Gastrocnemius medialis (tissue), 4 donors: ENCODE results near the gene NYNRIN.

Experiments used
- POLR2A ChIP-seq, 2 donors: fragments of 450-650 bp; IDR thresholded peaks; one replicate each; pipeline ENCODE4 v1.6.1; 2017; ENCODE audit warnings: antibody characterized with exemption in 2 of 2, mild to moderate bottlenecking in 2 of 2, moderate library complexity in 2 of 2
- TF ChIP-seq, protein P1 (sequence below), 5 experiments: fragments of 450-650 bp in 3 of 5; fragments of 200-600 bp in 2 of 5; sonication (generic) in 2 of 5; IDR thresholded peaks in 4 of 5; conservative IDR thresholded peaks in 1 of 5; 1 replicate in 4 of 5; 2 replicates in 1 of 5; pipeline ENCODE4 v1.5.1; 2016 to 2019; ENCODE audit warnings: antibody characterized with exemption in 5 of 5, mild to moderate bottlenecking in 3 of 5, moderate library complexity in 3 of 5

DNA sequence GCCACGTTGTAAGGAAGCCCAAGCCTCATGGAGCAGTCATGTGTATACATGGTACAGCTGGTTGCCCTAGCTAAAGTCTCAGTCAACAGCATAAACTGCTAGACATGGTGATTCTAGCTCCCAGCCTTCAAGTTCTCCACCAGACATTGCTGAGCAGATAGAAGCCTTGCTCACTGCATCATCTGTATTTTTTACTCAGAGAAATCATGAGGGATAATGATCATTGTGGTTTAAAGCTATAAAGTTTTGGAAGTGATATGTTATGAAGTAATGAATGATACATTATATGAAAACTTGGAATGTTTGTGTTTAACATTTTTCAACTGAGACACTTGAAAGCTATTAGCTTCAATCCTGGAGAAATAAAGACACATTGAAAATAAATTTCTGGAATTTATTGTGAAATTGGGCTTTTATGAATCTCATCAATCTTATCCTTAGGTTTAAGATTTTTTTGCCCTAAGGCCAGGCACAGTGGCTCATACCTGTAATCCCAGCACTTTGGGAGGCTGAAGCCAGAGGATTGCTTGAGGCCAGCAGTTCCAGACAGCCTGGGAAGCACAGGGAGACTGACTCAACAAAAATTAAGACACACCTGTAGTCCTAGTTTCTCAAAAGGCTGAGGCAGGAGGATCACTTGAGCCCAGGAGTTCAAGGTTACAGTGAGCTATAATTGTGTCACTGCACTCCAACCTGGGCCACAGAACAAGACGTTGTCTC is 36.4 kb upstream of the NYNRIN start:
- TF ChIP-seq, protein P1, sequence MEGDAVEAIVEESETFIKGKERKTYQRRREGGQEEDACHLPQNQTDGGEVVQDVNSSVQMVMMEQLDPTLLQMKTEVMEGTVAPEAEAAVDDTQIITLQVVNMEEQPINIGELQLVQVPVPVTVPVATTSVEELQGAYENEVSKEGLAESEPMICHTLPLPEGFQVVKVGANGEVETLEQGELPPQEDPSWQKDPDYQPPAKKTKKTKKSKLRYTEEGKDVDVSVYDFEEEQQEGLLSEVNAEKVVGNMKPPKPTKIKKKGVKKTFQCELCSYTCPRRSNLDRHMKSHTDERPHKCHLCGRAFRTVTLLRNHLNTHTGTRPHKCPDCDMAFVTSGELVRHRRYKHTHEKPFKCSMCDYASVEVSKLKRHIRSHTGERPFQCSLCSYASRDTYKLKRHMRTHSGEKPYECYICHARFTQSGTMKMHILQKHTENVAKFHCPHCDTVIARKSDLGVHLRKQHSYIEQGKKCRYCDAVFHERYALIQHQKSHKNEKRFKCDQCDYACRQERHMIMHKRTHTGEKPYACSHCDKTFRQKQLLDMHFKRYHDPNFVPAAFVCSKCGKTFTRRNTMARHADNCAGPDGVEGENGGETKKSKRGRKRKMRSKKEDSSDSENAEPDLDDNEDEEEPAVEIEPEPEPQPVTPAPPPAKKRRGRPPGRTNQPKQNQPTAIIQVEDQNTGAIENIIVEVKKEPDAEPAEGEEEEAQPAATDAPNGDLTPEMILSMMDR (IDR thresholded peaks at IDR 0.05 in 4 of 5, conservative IDR thresholded peaks at IDR 0.05 in 1 of 5): no peak
- TF ChIP-seq POLR2A (IDR thresholded peaks at IDR 0.05): no peak
